ENCODE data around the gene PRXL2A. TPM values are rescaled to one million over a fixed set of nuclear protein-coding genes. Genes with fewer than 3 reads are reported as not detected.

Gene PRXL2A
- polyA plus RNA-seq, 1 of the 3 experiments (the other 2 are of a cell fraction), result 15.6 TPM

DNA sequence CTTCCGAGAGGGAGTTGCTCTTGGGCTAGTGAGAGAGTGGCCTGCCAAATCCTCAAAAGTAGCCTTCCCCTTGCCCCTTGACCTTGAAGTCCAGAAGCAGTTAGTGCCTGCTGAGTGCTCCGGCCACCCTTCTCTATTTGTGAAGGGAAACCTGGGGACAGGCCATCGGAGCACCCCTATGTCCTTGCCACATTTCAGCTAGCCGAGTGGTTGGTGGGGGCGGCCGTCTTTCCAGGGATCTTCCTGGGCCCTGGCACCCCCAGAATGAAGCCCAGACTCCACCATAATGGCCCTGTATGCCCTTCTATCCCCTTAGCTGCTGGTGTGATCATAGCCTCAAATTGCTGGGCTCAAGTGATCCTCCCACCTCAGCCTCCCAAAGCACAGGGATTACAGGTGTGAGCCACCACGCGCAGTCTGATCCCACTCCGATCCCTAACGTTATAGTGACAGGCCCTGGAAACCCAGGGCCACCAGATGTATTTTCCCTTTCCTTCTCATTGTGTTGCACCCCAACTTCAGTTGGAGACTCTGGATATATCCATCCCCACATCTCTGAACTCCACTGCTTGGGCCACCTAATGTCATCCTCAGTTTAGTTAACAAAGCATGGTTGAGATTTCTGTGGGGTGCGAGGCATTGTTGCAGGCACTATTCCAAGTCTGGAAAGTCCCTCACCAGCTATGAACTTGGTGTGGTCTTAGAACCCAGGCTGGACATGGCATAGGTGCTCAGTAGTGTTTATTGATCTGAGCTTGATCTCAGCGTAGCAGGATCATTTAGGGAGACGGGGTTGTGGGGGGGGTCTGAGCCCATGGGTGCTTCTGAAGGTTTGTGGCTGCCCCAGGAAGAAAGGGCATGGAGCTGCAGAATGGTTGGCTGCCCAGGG, 47.4 kb downstream of the PRXL2A start (continued):
- TF ChIP-seq SIN3A (IDR thresholded peaks at IDR 0.05; ENCODE audit: borderline replicate concordance, low read depth, low read length), result no peak

DNA sequence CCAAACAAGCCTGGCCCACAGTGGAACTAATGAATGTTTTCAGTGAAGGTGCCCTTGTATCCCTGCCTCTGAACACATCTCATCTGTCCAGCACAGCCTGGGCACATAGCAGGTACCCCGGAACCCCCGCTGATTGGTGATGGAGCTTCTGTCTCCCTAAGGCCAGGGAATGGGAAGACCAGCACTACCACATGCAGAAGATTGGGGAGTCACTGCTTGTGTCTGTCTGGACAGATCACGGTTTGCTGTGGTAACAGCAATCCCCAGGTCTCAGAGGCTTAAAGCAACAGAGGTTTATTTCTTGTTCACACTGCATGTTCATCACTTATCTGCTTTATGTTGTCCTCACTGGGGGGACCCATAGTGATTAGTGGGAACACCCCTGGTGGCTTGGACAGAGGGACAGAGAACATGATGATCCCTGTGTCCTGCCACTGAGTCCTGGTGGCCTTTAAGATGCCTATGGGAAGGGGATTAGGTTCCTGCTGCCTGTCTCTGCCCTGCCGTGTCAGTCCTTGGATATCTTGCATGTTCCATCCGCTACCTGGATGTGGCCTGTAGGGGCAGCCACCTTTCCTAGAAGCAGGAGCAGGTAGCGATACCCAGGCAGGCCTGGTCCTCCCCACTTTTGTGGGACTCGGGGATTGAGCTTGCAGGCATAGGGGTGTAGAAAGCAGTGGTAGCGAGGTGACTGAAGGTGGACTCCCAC, 49.4 kb downstream of the PRXL2A start:
- 90% methylated on average over 8 of the region's 8 CpGs for WGBS (ENCODE audit: low lambda C conversion rate)
- Histone ChIP-seq H3F3A (replicated peaks; ENCODE audit: insufficient read depth) (peaks cover 13% of the 10 kb centered on the region), H3K4me1 (ENCODE audit: control insufficient read depth in 1 of 2, insufficient read depth in 2 of 2, low read depth in 1 of 2, low read length in 1 of 2) (peaks cover 63 to 68% of the 10 kb centered on the region in 2 experiments), H3K9me3 (no peaks in the 10 kb centered on the region), H3K27ac (ENCODE audit: low read depth in 2 of 2, low read length in 1 of 2) (peak overlapping the region; percentile 62 to 92; a peak in 3 of 4 replicates), H3K27me3 (ENCODE audit: insufficient read depth) (no peaks in the 10 kb centered on the region), H3K4me2 (peak overlapping the region; percentile 67), H4K20me1 (ENCODE audit: insufficient read depth) (peaks cover 76% of the 10 kb centered on the region), H3K9ac (0 out of 2 replicates have a peak overlapping the region, but pooled peaks have one; percentile 32), H3K9me2 (no peaks in the 10 kb centered on the region), H2AFZ (ENCODE audit: low read depth) (no peak overlapping the region), H3K79me2 (ENCODE audit: insufficient read depth) (peaks cover 84% of the 10 kb centered on the region), H3K36me3 (replicated peaks in 1 of 2; ENCODE audit: control insufficient read depth in 1 of 2, insufficient read depth in 2 of 2, low read length in 1 of 2) (no peaks in the 10 kb centered on the region), H3K4me3 (ENCODE audit: low read depth in 2 of 2, low read length in 1 of 2) (no peak overlapping the region)
- CTCF ChIA-PET, result interaction anchor here (1.6 to 35.3 kb wide), 3 partner anchors 14 to 75 kb away, joined by 5 to 602 read pairs (median 17); no protein-coding TSS in a partner anchor
- TF ChIP-seq YY1 (IDR thresholded peaks at IDR 0.05; ENCODE audit: low read depth) (no peak), RAD21 (IDR thresholded peaks at IDR 0.05; ENCODE audit: low read length) (no peak), RXRA (IDR thresholded peaks at IDR 0.05; ENCODE audit: borderline replicate concordance, low read depth) (no peak), GABPA (IDR thresholded peaks at IDR 0.05; ENCODE audit: low read depth) (no peak), FOXM1 (IDR thresholded peaks at IDR 0.05; ENCODE audit: low read depth) (no peak), RCOR1 (IDR thresholded peaks at IDR 0.05; ENCODE audit: low read length) (no peak)
- TF ChIP-seq, protein P1, sequence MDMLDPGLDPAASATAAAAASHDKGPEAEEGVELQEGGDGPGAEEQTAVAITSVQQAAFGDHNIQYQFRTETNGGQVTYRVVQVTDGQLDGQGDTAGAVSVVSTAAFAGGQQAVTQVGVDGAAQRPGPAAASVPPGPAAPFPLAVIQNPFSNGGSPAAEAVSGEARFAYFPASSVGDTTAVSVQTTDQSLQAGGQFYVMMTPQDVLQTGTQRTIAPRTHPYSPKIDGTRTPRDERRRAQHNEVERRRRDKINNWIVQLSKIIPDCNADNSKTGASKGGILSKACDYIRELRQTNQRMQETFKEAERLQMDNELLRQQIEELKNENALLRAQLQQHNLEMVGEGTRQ (IDR thresholded peaks at IDR 0.05; ENCODE audit: borderline replicate concordance, low read depth, low read length), result no peak
- TF ChIP-seq, protein P2, sequence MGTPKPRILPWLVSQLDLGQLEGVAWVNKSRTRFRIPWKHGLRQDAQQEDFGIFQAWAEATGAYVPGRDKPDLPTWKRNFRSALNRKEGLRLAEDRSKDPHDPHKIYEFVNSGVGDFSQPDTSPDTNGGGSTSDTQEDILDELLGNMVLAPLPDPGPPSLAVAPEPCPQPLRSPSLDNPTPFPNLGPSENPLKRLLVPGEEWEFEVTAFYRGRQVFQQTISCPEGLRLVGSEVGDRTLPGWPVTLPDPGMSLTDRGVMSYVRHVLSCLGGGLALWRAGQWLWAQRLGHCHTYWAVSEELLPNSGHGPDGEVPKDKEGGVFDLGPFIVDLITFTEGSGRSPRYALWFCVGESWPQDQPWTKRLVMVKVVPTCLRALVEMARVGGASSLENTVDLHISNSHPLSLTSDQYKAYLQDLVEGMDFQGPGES (IDR thresholded peaks at IDR 0.05; ENCODE audit: low read depth, low read length), result no peak
- TF ChIP-seq, protein P3, sequence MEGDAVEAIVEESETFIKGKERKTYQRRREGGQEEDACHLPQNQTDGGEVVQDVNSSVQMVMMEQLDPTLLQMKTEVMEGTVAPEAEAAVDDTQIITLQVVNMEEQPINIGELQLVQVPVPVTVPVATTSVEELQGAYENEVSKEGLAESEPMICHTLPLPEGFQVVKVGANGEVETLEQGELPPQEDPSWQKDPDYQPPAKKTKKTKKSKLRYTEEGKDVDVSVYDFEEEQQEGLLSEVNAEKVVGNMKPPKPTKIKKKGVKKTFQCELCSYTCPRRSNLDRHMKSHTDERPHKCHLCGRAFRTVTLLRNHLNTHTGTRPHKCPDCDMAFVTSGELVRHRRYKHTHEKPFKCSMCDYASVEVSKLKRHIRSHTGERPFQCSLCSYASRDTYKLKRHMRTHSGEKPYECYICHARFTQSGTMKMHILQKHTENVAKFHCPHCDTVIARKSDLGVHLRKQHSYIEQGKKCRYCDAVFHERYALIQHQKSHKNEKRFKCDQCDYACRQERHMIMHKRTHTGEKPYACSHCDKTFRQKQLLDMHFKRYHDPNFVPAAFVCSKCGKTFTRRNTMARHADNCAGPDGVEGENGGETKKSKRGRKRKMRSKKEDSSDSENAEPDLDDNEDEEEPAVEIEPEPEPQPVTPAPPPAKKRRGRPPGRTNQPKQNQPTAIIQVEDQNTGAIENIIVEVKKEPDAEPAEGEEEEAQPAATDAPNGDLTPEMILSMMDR (IDR thresholded peaks at IDR 0.05), result no peak
- POLR2A ChIA-PET, result no interaction called here
- no peak for DNase-seq

Measured in SK-N-SH (cell line).